AG09309 (cell line): Measurements from ENCODE around the gene GLP2R.

ENCODE experiments used
- DNase-seq: peaks from one replicate; pipeline ENCODE4 v3.0.0-alpha.2; 2010; ENCODE audit warnings: low read depth
- H3K4me3 ChIP-seq: 2 replicates; pipeline ENCODE4 v1.5.1; 2011; ENCODE audit warnings: mild to moderate bottlenecking, low read depth, low read length, moderate library complexity; ENCODE audit not compliant: control insufficient read depth
- CTCF ChIP-seq: IDR thresholded peaks from 2 replicates; pipeline ENCODE4 v1.5.1; 2011; ENCODE audit warnings: mild to moderate bottlenecking, low read depth, low read length, inconsistent platforms; ENCODE audit not compliant: insufficient read depth, control insufficient read depth; ENCODE audit errors: missing control alignments

The GLP2R gene

GRCh38 chr17:9893411-9894012 lies 67.8 kb downstream of the GLP2R start:
- H3K4me3 ChIP-seq = no peak overlapping the region
- no peak for TF ChIP-seq CTCF
- DNase-seq = no peak

DNA sequence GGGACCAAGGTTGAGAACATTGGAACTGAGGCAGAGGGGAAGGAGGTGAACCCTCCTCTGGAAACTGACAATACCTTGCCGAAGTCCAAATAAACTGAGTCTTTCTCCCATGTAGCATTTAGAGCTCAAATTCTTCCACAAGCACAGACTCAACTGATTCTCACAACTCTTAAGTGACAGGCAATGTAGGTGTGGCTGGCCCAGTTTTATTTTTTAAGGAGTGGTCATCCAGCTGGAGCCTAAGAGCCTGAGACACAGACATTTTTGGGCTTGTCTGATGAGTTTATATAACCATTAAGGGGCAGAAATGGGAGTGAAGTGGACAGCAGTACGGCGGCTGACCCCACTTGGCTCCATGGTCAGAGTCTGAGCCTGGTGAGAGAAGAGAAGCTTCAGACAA lies 68.5 kb downstream of the GLP2R start:
- H3K4me3 ChIP-seq = no peak overlapping the region
- no peak for DNase-seq
- TF ChIP-seq CTCF = no peak

DNA sequence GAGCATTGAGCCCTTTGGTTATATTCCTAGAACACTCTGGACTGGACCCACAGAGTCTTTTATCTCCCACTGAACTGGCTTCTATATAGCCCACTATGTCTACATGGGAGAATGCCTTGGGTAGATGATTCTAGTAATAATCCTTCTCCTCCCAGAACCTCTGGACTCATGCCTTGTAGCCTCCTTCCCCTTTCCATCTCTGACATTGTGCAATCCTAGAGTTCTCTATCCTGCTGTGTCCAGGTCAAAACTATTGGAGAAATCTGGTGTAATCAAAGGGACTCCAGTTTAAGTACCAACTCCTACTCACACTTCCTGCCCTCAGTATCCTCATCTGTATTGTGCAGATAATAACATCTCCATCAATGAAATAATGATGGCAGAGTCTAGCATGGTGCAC lies 70.2 kb downstream of the GLP2R start:
- no peak for DNase-seq
- no peak overlapping the region for H3K4me3 ChIP-seq
- no peak for TF ChIP-seq CTCF

GRCh38 chr17:9897372-9897968 lies 71.7 kb downstream of the GLP2R start:
- TF ChIP-seq CTCF = no peak
- DNase-seq = no peak
- H3K4me3 ChIP-seq = no peak overlapping the region

- no peak for DNase-seq
- no peak for TF ChIP-seq CTCF
- H3K4me3 ChIP-seq = no peak overlapping the region
Observed at GRCh38 chr17:9898812-9899211, 73.1 kb downstream of the GLP2R start.

- no peak overlapping the region for H3K4me3 ChIP-seq
- DNase-seq = no peak
- TF ChIP-seq CTCF = no peak
Observed at GRCh38 chr17:9899280-9900043, 73.7 kb downstream of the GLP2R start.
